ENCODE results near the gene TMED6. TPM values are rescaled to one million over a fixed set of nuclear protein-coding genes. Genes with fewer than 3 reads are reported as not detected.
"Not testable (repeated sequence)": the region's sequence is repeated elsewhere in the genome, so short reads cannot be mapped to it uniquely, and the experiment has no call there.

TMED6 gene
- total RNA-seq, 1 donor from 2014 or later, result not detected

- DNase-seq, result not testable (repeated sequence)
Observed at GRCh38 chr16:69360070-69360469, 8.5 kb upstream of the TMED6 start.

- no peak for DNase-seq
Observed at GRCh38 chr16:69350536-69351133, 951 bp downstream of the TMED6 start.

GRCh38 chr16:69349536-69349935 is 2.0 kb downstream of the TMED6 start:
- DNase-seq, result no peak

- DNase-seq, result no peak
Observed at GRCh38 chr16:69348222-69348621, 3.4 kb downstream of the TMED6 start.

GRCh38 chr16:69346683-69347082 is 4.9 kb downstream of the TMED6 start:
- no peak for DNase-seq

GRCh38 chr16:69345923-69346322 is 5.7 kb downstream of the TMED6 start:
- DNase-seq, result no peak

- DNase-seq, result no peak
Observed at GRCh38 chr16:69344171-69344570, 7.4 kb downstream of the TMED6 start.

GRCh38 chr16:69340095-69340644 is 11.4 kb downstream of the TMED6 start:
- DNase-seq, result no peak

- DNase-seq, result peak; percentile 95
Observed at GRCh38 chr16:69339289-69340094, 12.1 kb downstream of the TMED6 start, which contains the start of the genes COG8 and NIP7. COG8 (minus strand) TSS chr16:69339564; CDS start chr16:69339552, 12 bp downstream. NIP7 (plus strand) TSS chr16:69339772; CDS start chr16:69339830, 58 bp downstream.

- DNase-seq, result no peak
Observed at GRCh38 chr16:69338557-69339288, 12.9 kb downstream of the TMED6 start.

GRCh38 chr16:69334696-69335095 is 16.9 kb downstream of the TMED6 start:
- DNase-seq, result no peak

- peak; percentile 90 for DNase-seq
Observed at GRCh38 chr16:69330286-69331109, 21.1 kb downstream of the TMED6 start, which contains the start of gene PDF. PDF (minus strand) TSS chr16:69330588; CDS start chr16:69330570, 18 bp downstream.

GRCh38 chr16:69329369-69330285 is 22.0 kb downstream of the TMED6 start:
- DNase-seq, result no peak

- no peak for DNase-seq
Observed at GRCh38 chr16:69328854-69329316, 22.7 kb downstream of the TMED6 start.

GRCh38 chr16:69327585-69328310 is 23.8 kb downstream of the TMED6 start:
- no peak for DNase-seq

GRCh38 chr16:69326172-69326873 is 25.3 kb downstream of the TMED6 start:
- DNase-seq, result no peak

- DNase-seq, result no peak
Observed at GRCh38 chr16:69325784-69326171, 25.8 kb downstream of the TMED6 start.

GRCh38 chr16:69324585-69325253 is 26.9 kb downstream of the TMED6 start:
- no peak for DNase-seq
